ENCODE measurements around the gene RTEL1.
"Not testable (repeated sequence)": the region's sequence is repeated elsewhere in the genome, so short reads cannot be mapped to it uniquely, and the experiment has no call there.

The RTEL1 gene

GRCh38 chr20:63620991-63621390, 37.1 kb upstream of the RTEL1 start:
- TF ChIP-seq GATA1 (IDR thresholded peaks at IDR 0.05; ENCODE audit: low read depth, low read length) (no peak), POLR2A (IDR thresholded peaks at IDR 0.05; ENCODE audit: low read length) (no peak)
- no peak for DNase-seq

GRCh38 chr20:63622096-63622495, 36.0 kb upstream of the RTEL1 start:
- no peak for DNase-seq
- TF ChIP-seq POLR2A (IDR thresholded peaks at IDR 0.05; ENCODE audit: low read length), result no peak
- TF ChIP-seq GATA1 (IDR thresholded peaks at IDR 0.05; ENCODE audit: low read depth, low read length), result no peak

GRCh38 chr20:63622732-63623131, 35.4 kb upstream of the RTEL1 start:
- TF ChIP-seq GATA1 (IDR thresholded peaks at IDR 0.05; ENCODE audit: low read depth, low read length) (no peak), POLR2A (IDR thresholded peaks at IDR 0.05; ENCODE audit: low read length) (no peak)
- DNase-seq, result no peak

GRCh38 chr20:63624486-63624885, 33.6 kb upstream of the RTEL1 start:
- peak in 1 of 2 experiments; percentile 28 for DNase-seq
- TF ChIP-seq POLR2A (IDR thresholded peaks at IDR 0.05; ENCODE audit: low read length) (no peak), GATA1 (IDR thresholded peaks at IDR 0.05; ENCODE audit: low read depth, low read length) (no peak)

- peak; percentile 51 for TF ChIP-seq POLR2A (IDR thresholded peaks at IDR 0.05; ENCODE audit: low read length)
- no peak for TF ChIP-seq GATA1 (IDR thresholded peaks at IDR 0.05; ENCODE audit: low read depth, low read length)
- DNase-seq, result peak; percentile 62 to 69
Measured at GRCh38 chr20:63625771-63626423, 32.2 kb upstream of the RTEL1 start.

- peak; percentile 89 to 93 for DNase-seq
- TF ChIP-seq POLR2A (IDR thresholded peaks at IDR 0.05; ENCODE audit: low read length) (no peak), GATA1 (IDR thresholded peaks at IDR 0.05; ENCODE audit: low read depth, low read length) (no peak)
Measured at GRCh38 chr20:63626424-63627128, 31.5 kb upstream of the RTEL1 start, which contains the start of gene GMEB2. TSS of gene GMEB2 (minus strand) at chr20:63627101. CDS start at chr20:63619397, 7,704 bp downstream.

GRCh38 chr20:63627129-63627750, 30.9 kb upstream of the RTEL1 start:
- DNase-seq, result peak; percentile 97 to 98
- TF ChIP-seq GATA1 (IDR thresholded peaks at IDR 0.05; ENCODE audit: low read depth, low read length) (no peak), POLR2A (IDR thresholded peaks at IDR 0.05; ENCODE audit: low read length) (peak; percentile 77)

GRCh38 chr20:63627751-63628245, 30.3 kb upstream of the RTEL1 start:
- DNase-seq, result no peak

GRCh38 chr20:63628246-63628975, 29.7 kb upstream of the RTEL1 start:
- TF ChIP-seq GATA1 (IDR thresholded peaks at IDR 0.05; ENCODE audit: low read depth, low read length), result no peak
- peak; percentile 76 for TF ChIP-seq POLR2A (IDR thresholded peaks at IDR 0.05; ENCODE audit: low read length)
- peak; percentile 84 to 85 for DNase-seq

More at GRCh38 chr20:63627751-63628245, 30.3 kb upstream of the RTEL1 start:
- TF ChIP-seq POLR2A (IDR thresholded peaks at IDR 0.05; ENCODE audit: low read length) (no peak), GATA1 (IDR thresholded peaks at IDR 0.05; ENCODE audit: low read depth, low read length) (no peak)

- not testable (repeated sequence) for DNase-seq
Measured at GRCh38 chr20:63630956-63631355, 27.2 kb upstream of the RTEL1 start.

GRCh38 chr20:63631426-63631825, 26.7 kb upstream of the RTEL1 start:
- not testable (repeated sequence) for DNase-seq

GRCh38 chr20:63633732-63634131, 24.4 kb upstream of the RTEL1 start:
- TF ChIP-seq GATA1 (IDR thresholded peaks at IDR 0.05; ENCODE audit: low read depth, low read length) (no peak), POLR2A (IDR thresholded peaks at IDR 0.05; ENCODE audit: low read length) (no peak)
- no peak for DNase-seq

GRCh38 chr20:63635431-63636141, 22.5 kb upstream of the RTEL1 start:
- TF ChIP-seq GATA1 (IDR thresholded peaks at IDR 0.05; ENCODE audit: low read depth, low read length) (no peak), POLR2A (IDR thresholded peaks at IDR 0.05; ENCODE audit: low read length) (no peak)
- no peak for DNase-seq

Measured in erythroblast (primary cell).